Ovary (tissue), 1 donor: ENCODE measurements around the gene POPDC3.

Source experiments
- EP300 ChIP-seq: sonication (generic); formaldehyde crosslinking; IDR thresholded peaks from one replicate; pipeline ENCODE4 v1.6.1; 2017; ENCODE audit warnings: antibody characterized with exemption
- POLR2A ChIP-seq: fragments of 450-650 bp; IDR thresholded peaks from one replicate; pipeline ENCODE4 v1.6.1; 2017; ENCODE audit warnings: antibody characterized with exemption, mild to moderate bottlenecking, moderate library complexity

DNA sequence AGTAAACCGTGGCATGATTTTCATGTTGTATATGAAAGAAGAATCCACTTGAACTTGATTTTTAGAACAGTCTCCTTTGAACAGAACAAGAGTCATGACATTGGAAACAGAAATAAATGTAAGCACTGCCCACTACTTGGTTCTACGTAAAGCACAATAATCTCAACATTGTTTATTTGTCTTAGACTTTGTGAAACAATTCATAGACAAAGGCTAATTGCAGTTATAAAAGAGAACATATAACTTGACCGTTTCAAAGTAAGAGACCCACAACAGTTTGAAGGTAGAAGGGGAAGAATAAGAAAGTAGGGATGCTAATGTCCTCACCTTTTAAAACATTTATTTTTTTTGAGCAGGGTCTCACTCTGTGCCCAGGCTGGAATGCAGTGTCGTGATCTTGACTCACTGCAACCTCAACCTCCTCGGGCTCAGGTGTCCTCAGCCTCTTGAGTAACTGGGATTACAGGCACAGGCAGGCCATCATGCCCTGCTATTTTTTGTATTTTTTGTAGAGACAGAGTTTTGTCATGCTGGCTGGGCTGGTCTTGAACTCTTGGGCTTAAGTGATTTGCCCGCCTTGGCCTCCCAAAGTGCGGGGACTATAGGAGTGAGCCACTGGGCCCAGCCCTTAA lies 71.1 kb downstream of the POPDC3 start:
- no peak for TF ChIP-seq POLR2A
- TF ChIP-seq EP300, result no peak
